Ovary (tissue), 3 donors: ENCODE data around the gene YWHAH.

Experiments
- EP300 ChIP-seq: sonication (generic); formaldehyde crosslinking; IDR thresholded peaks from one replicate; pipeline ENCODE4 v1.6.1; 2017; ENCODE audit warnings: antibody characterized with exemption
- TF ChIP-seq, protein P1 (sequence below), 3 donors: fragments of 450-650 bp in 2 of 3; fragments of 200-600 bp in 1 of 3; IDR thresholded peaks; one replicate each; pipeline versions ENCODE4 v1.5.1 to v1.8.0; 2016 to 2022; ENCODE audit warnings: antibody characterized with exemption in 3 of 3, mild to moderate bottlenecking in 1 of 3
- donor health status: DM: no; HTN: no; CAD: no.

DNA sequence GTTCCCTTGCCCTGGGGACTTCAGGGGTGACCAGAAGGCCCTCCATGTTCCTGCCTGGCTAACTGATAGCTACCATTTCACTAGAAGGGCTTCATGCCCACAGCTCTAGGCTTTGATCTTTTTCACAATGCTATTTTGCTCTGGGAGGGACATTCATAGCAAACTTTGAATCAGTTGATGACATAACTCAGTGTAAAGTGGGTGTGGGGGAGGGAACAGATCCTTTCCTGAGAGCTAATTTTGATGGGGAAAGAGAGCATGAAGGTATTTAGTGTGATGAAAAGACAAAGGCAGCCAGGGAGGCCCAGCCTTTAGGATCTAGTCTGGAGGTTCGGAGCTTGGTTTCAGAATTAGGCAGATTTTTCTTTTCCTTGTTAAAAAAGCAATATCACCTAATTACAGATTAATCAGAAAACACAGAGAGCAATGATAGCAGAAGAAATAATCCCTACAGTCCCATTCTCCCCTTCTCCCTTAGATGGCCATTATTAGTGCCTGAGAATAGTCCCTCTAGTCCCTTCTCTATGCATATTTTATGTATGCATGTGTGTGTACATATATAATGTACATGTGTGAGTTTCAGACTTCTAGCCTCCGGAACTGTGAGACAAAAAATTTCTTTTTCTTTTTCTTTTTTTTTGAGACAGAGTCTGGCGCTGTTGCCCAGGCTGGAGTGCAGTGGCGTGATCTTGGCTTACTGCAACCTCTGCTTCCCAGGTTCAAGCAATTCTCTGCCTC is 46.9 kb downstream of the YWHAH start:
- TF ChIP-seq, protein P1, sequence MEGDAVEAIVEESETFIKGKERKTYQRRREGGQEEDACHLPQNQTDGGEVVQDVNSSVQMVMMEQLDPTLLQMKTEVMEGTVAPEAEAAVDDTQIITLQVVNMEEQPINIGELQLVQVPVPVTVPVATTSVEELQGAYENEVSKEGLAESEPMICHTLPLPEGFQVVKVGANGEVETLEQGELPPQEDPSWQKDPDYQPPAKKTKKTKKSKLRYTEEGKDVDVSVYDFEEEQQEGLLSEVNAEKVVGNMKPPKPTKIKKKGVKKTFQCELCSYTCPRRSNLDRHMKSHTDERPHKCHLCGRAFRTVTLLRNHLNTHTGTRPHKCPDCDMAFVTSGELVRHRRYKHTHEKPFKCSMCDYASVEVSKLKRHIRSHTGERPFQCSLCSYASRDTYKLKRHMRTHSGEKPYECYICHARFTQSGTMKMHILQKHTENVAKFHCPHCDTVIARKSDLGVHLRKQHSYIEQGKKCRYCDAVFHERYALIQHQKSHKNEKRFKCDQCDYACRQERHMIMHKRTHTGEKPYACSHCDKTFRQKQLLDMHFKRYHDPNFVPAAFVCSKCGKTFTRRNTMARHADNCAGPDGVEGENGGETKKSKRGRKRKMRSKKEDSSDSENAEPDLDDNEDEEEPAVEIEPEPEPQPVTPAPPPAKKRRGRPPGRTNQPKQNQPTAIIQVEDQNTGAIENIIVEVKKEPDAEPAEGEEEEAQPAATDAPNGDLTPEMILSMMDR (IDR thresholded peaks at IDR 0.05): no peak
- TF ChIP-seq EP300: no peak
